Measurements from ENCODE around the gene SLC35F6.

Gene SLC35F6

GRCh38 chr2:26738481-26738880 lies 25.6 kb upstream of the SLC35F6 start:
- no peaks in the 10 kb centered on the region for H3K9me3 ChIP-seq (ENCODE audit: insufficient read depth, low read depth, low read length)
- H3K18ac ChIP-seq (ENCODE audit: low read length), result no peak overlapping the region
- H3K23ac ChIP-seq (ENCODE audit: low read length), result no peak overlapping the region
- H3K9ac ChIP-seq (ENCODE audit: low read length), result no peak overlapping the region
- no peak overlapping the region for H3K4ac ChIP-seq (ENCODE audit: low read depth, low read length)
- H3K4me3 ChIP-seq (ENCODE audit: low read depth, low read length), result no peak overlapping the region
- H4K91ac ChIP-seq (ENCODE audit: low read depth, low read length), result no peak overlapping the region
- H2AFZ ChIP-seq (ENCODE audit: insufficient read depth, low read length, poor library complexity), result no peak overlapping the region
- H2BK120ac ChIP-seq (ENCODE audit: insufficient read depth, low read length, poor library complexity), result no peak overlapping the region
- no peak overlapping the region for H2BK5ac ChIP-seq (ENCODE audit: low read depth, low read length, poor library complexity)
- H3K27ac ChIP-seq (ENCODE audit: low read depth, low read length), result no peak overlapping the region
- H2AK5ac ChIP-seq (ENCODE audit: low read length), result no peak overlapping the region
- H3K79me1 ChIP-seq (ENCODE audit: low read length), result no peaks in the 10 kb centered on the region
- H3K4me2 ChIP-seq (ENCODE audit: low read length), result no peak overlapping the region
- DNase-seq, result no peak
- no peaks in the 10 kb centered on the region for H3K36me3 ChIP-seq (ENCODE audit: control insufficient read depth in 1 of 2, insufficient read depth in 2 of 2, low read length in 2 of 2)
- no peak overlapping the region for H3K14ac ChIP-seq (ENCODE audit: low read length)
- H3K4me1 ChIP-seq (ENCODE audit: control insufficient read depth in 1 of 2, insufficient read depth in 2 of 2, low read length in 2 of 2), result no peaks in the 10 kb centered on the region
- H2BK12ac ChIP-seq (ENCODE audit: low read length), result no peak overlapping the region
- H4K12ac ChIP-seq (ENCODE audit: low read depth, low read length), result no peak overlapping the region
- no peaks in the 10 kb centered on the region for H3K27me3 ChIP-seq (ENCODE audit: insufficient read depth, low read length)
- no peak overlapping the region for H4K8ac ChIP-seq (ENCODE audit: low read depth, low read length)
- H3K79me2 ChIP-seq (ENCODE audit: control insufficient read depth, insufficient read depth, low read length, poor library complexity), result no peaks in the 10 kb centered on the region
- no CpG with 5 or more reads among the region's 4 CpGs for WGBS (ENCODE audit: extremely low coverage, insufficient coverage, insufficient read length)

- no peaks in the 10 kb centered on the region for H3K4me1 ChIP-seq (ENCODE audit: control insufficient read depth in 1 of 2, insufficient read depth in 2 of 2, low read length in 2 of 2)
- no peak overlapping the region for H3K4me2 ChIP-seq (ENCODE audit: low read length)
- H2AFZ ChIP-seq (ENCODE audit: insufficient read depth, low read length, poor library complexity), result no peak overlapping the region
- H2BK5ac ChIP-seq (ENCODE audit: low read depth, low read length, poor library complexity), result no peak overlapping the region
- H3K4me3 ChIP-seq (ENCODE audit: low read depth, low read length), result no peak overlapping the region
- no peaks in the 10 kb centered on the region for H3K27me3 ChIP-seq (ENCODE audit: insufficient read depth, low read length)
- H4K91ac ChIP-seq (ENCODE audit: low read depth, low read length), result no peak overlapping the region
- no CpG with 5 or more reads among the region's 7 CpGs for WGBS (ENCODE audit: extremely low coverage, insufficient coverage, insufficient read length)
- no peak overlapping the region for H4K12ac ChIP-seq (ENCODE audit: low read depth, low read length)
- no peaks in the 10 kb centered on the region for H3K79me1 ChIP-seq (ENCODE audit: low read length)
- H3K4ac ChIP-seq (ENCODE audit: low read depth, low read length), result no peak overlapping the region
- H3K27ac ChIP-seq (ENCODE audit: low read depth, low read length), result no peak overlapping the region
- DNase-seq, result no peak
- no peaks in the 10 kb centered on the region for H3K36me3 ChIP-seq (ENCODE audit: control insufficient read depth in 1 of 2, insufficient read depth in 2 of 2, low read length in 2 of 2)
- H2BK12ac ChIP-seq (ENCODE audit: low read length), result no peak overlapping the region
- no peak overlapping the region for H3K18ac ChIP-seq (ENCODE audit: low read length)
- no peaks in the 10 kb centered on the region for H3K9me3 ChIP-seq (ENCODE audit: insufficient read depth, low read depth, low read length)
- no peak overlapping the region for H4K8ac ChIP-seq (ENCODE audit: low read depth, low read length)
- no peak overlapping the region for H2BK120ac ChIP-seq (ENCODE audit: insufficient read depth, low read length, poor library complexity)
- no peak overlapping the region for H3K14ac ChIP-seq (ENCODE audit: low read length)
- H3K9ac ChIP-seq (ENCODE audit: low read length), result no peak overlapping the region
- no peak overlapping the region for H2AK5ac ChIP-seq (ENCODE audit: low read length)
- H3K23ac ChIP-seq (ENCODE audit: low read length), result no peak overlapping the region
- no peaks in the 10 kb centered on the region for H3K79me2 ChIP-seq (ENCODE audit: control insufficient read depth, insufficient read depth, low read length, poor library complexity)
Measured at GRCh38 chr2:26739514-26739913, 24.6 kb upstream of the SLC35F6 start.

GRCh38 chr2:26740346-26740745 lies 23.7 kb upstream of the SLC35F6 start:
- H2BK12ac ChIP-seq (ENCODE audit: low read length), result no peak overlapping the region
- H3K9me3 ChIP-seq (ENCODE audit: insufficient read depth, low read depth, low read length), result no peaks in the 10 kb centered on the region
- H3K27me3 ChIP-seq (ENCODE audit: insufficient read depth, low read length), result no peaks in the 10 kb centered on the region
- H3K4me2 ChIP-seq (ENCODE audit: low read length), result no peak overlapping the region
- no peak overlapping the region for H2BK5ac ChIP-seq (ENCODE audit: low read depth, low read length, poor library complexity)
- H2AFZ ChIP-seq (ENCODE audit: insufficient read depth, low read length, poor library complexity), result no peak overlapping the region
- DNase-seq, result no peak
- H4K91ac ChIP-seq (ENCODE audit: low read depth, low read length), result no peak overlapping the region
- no peaks in the 10 kb centered on the region for H3K36me3 ChIP-seq (ENCODE audit: control insufficient read depth in 1 of 2, insufficient read depth in 2 of 2, low read length in 2 of 2)
- H4K12ac ChIP-seq (ENCODE audit: low read depth, low read length), result no peak overlapping the region
- no peaks in the 10 kb centered on the region for H3K4me1 ChIP-seq (ENCODE audit: control insufficient read depth in 1 of 2, insufficient read depth in 2 of 2, low read length in 2 of 2)
- H2BK120ac ChIP-seq (ENCODE audit: insufficient read depth, low read length, poor library complexity), result no peak overlapping the region
- H3K23ac ChIP-seq (ENCODE audit: low read length), result no peak overlapping the region
- no peak overlapping the region for H3K18ac ChIP-seq (ENCODE audit: low read length)
- H3K4me3 ChIP-seq (ENCODE audit: low read depth, low read length), result peak overlapping the region; percentile 21
- no peak overlapping the region for H2AK5ac ChIP-seq (ENCODE audit: low read length)
- no peak overlapping the region for H3K27ac ChIP-seq (ENCODE audit: low read depth, low read length)
- no CpG with 5 or more reads among the region's 6 CpGs for WGBS (ENCODE audit: extremely low coverage, insufficient coverage, insufficient read length)
- H3K14ac ChIP-seq (ENCODE audit: low read length), result no peak overlapping the region
- H3K79me2 ChIP-seq (ENCODE audit: control insufficient read depth, insufficient read depth, low read length, poor library complexity), result no peaks in the 10 kb centered on the region
- no peak overlapping the region for H4K8ac ChIP-seq (ENCODE audit: low read depth, low read length)
- no peak overlapping the region for H3K9ac ChIP-seq (ENCODE audit: low read length)
- no peaks in the 10 kb centered on the region for H3K79me1 ChIP-seq (ENCODE audit: low read length)
- no peak overlapping the region for H3K4ac ChIP-seq (ENCODE audit: low read depth, low read length)

GRCh38 chr2:26740890-26741302 lies 23.2 kb upstream of the SLC35F6 start:
- no peak overlapping the region for H3K18ac ChIP-seq (ENCODE audit: low read length)
- H2AFZ ChIP-seq (ENCODE audit: insufficient read depth, low read length, poor library complexity), result no peak overlapping the region
- no peak overlapping the region for H2BK120ac ChIP-seq (ENCODE audit: insufficient read depth, low read length, poor library complexity)
- no peak overlapping the region for H2BK5ac ChIP-seq (ENCODE audit: low read depth, low read length, poor library complexity)
- H3K4me1 ChIP-seq (ENCODE audit: control insufficient read depth in 1 of 2, insufficient read depth in 2 of 2, low read length in 2 of 2), result no peaks in the 10 kb centered on the region
- no peaks in the 10 kb centered on the region for H3K79me2 ChIP-seq (ENCODE audit: control insufficient read depth, insufficient read depth, low read length, poor library complexity)
- WGBS (ENCODE audit: extremely low coverage, insufficient coverage, insufficient read length), result no CpG with 5 or more reads among the region's 8 CpGs
- H4K8ac ChIP-seq (ENCODE audit: low read depth, low read length), result no peak overlapping the region
- no peak overlapping the region for H4K12ac ChIP-seq (ENCODE audit: low read depth, low read length)
- H3K4ac ChIP-seq (ENCODE audit: low read depth, low read length), result no peak overlapping the region
- H3K9ac ChIP-seq (ENCODE audit: low read length), result no peak overlapping the region
- no peak for DNase-seq
- H3K4me2 ChIP-seq (ENCODE audit: low read length), result no peak overlapping the region
- no peak overlapping the region for H3K27ac ChIP-seq (ENCODE audit: low read depth, low read length)
- no peaks in the 10 kb centered on the region for H3K27me3 ChIP-seq (ENCODE audit: insufficient read depth, low read length)
- H2BK12ac ChIP-seq (ENCODE audit: low read length), result no peak overlapping the region
- H3K9me3 ChIP-seq (ENCODE audit: insufficient read depth, low read depth, low read length), result no peaks in the 10 kb centered on the region
- H2AK5ac ChIP-seq (ENCODE audit: low read length), result no peak overlapping the region
- no peaks in the 10 kb centered on the region for H3K36me3 ChIP-seq (ENCODE audit: control insufficient read depth in 1 of 2, insufficient read depth in 2 of 2, low read length in 2 of 2)
- no peak overlapping the region for H3K23ac ChIP-seq (ENCODE audit: low read length)
- H3K4me3 ChIP-seq (ENCODE audit: low read depth, low read length), result no peak overlapping the region
- H4K91ac ChIP-seq (ENCODE audit: low read depth, low read length), result no peak overlapping the region
- no peaks in the 10 kb centered on the region for H3K79me1 ChIP-seq (ENCODE audit: low read length)
- H3K14ac ChIP-seq (ENCODE audit: low read length), result no peak overlapping the region
